RPMI7951 (cell line): Measurements from ENCODE around the gene BLOC1S6. TPM values are rescaled to one million over a fixed set of nuclear protein-coding genes. Genes with fewer than 3 reads are reported as not detected.

ENCODE experiments used
- DNase-seq: peaks from one replicate; pipeline ENCODE4 v3.0.0-alpha.2; 2012; ENCODE audit warnings: low read depth
- total RNA-seq: library from RNA; depleted of rRNA; stranded (reverse); fragments of >200 nt; shearing (Covaris generic); gene quantifications from 2 replicates; pipeline ENCODE4 v1.2.3, GENCODE V29; 2014; rRNA removed

BLOC1S6 gene
- 84.9 and 93.5 TPM in 2 replicates for total RNA-seq

- DNase-seq = peak; percentile 91
Measured at GRCh38 chr15:45587095-45587862, at the start of gene BLOC1S6. BLOC1S6 (plus strand) TSS chr15:45587379; CDS start chr15:45587444, 65 bp downstream.

- DNase-seq = no peak
Measured at GRCh38 chr15:45539680-45540079, 47.5 kb upstream of the BLOC1S6 start.

GRCh38 chr15:45540531-45540930 lies 46.6 kb upstream of the BLOC1S6 start:
- DNase-seq = no peak

GRCh38 chr15:45543051-45543450 lies 44.1 kb upstream of the BLOC1S6 start:
- DNase-seq = no peak

GRCh38 chr15:45544266-45545023 lies 42.7 kb upstream of the BLOC1S6 start:
- DNase-seq = no peak

- DNase-seq = no peak
Measured at GRCh38 chr15:45546789-45547188, 40.4 kb upstream of the BLOC1S6 start.

- DNase-seq = no peak
Measured at GRCh38 chr15:45548753-45549520, 38.2 kb upstream of the BLOC1S6 start.

GRCh38 chr15:45549541-45550220 lies 37.5 kb upstream of the BLOC1S6 start:
- peak; percentile 33 for DNase-seq

- peak; percentile 8 for DNase-seq
Measured at GRCh38 chr15:45550436-45550835, 36.7 kb upstream of the BLOC1S6 start.

- no peak for DNase-seq
Measured at GRCh38 chr15:45551676-45552075, 35.5 kb upstream of the BLOC1S6 start.

- no peak for DNase-seq
Measured at GRCh38 chr15:45555934-45556608, 31.1 kb upstream of the BLOC1S6 start.

- DNase-seq = no peak
Measured at GRCh38 chr15:45572617-45573016, 14.6 kb upstream of the BLOC1S6 start.

GRCh38 chr15:45573961-45574629 lies 13.1 kb upstream of the BLOC1S6 start:
- peak; percentile 37 for DNase-seq

GRCh38 chr15:45581919-45582318 lies 5.3 kb upstream of the BLOC1S6 start:
- DNase-seq = no peak

- no peak for DNase-seq
Measured at GRCh38 chr15:45583731-45584639, 3.2 kb upstream of the BLOC1S6 start.

- DNase-seq = no peak
Measured at GRCh38 chr15:45585069-45585791, 1.9 kb upstream of the BLOC1S6 start.

- no peak for DNase-seq
Measured at GRCh38 chr15:45586125-45586524, 1.1 kb upstream of the BLOC1S6 start.

GRCh38 chr15:45586601-45587094 lies 531 bp upstream of the BLOC1S6 start:
- no peak for DNase-seq

- DNase-seq = no peak
Measured at GRCh38 chr15:45587863-45588170, 638 bp downstream of the BLOC1S6 start.
